Activated effector memory CD4-positive, alpha-beta T cell treated with Interleukin-2 at 50 U/mL for 16 hours (primary cell): ENCODE measurements around the gene EXOC7.
"Not testable (repeated sequence)": the region's sequence is repeated elsewhere in the genome, so short reads cannot be mapped to it uniquely, and the experiment has no call there.

Experiments
- DNase-seq: peaks from one replicate; pipeline ENCODE4 v3.0.0-alpha.2; 2020

The EXOC7 gene

GRCh38 chr17:76085731-76086366, 17.7 kb downstream of the EXOC7 start:
- DNase-seq = no peak

GRCh38 chr17:76085066-76085730, 18.4 kb downstream of the EXOC7 start:
- no peak for DNase-seq

GRCh38 chr17:76083536-76084182, 19.9 kb downstream of the EXOC7 start:
- DNase-seq = no peak

- no peak for DNase-seq
These were observed 21.0 kb downstream of the EXOC7 start for GRCh38 chr17:76082326-76083251.

GRCh38 chr17:76081295-76082210, 22.0 kb downstream of the EXOC7 start:
- no peak for DNase-seq

- no peak for DNase-seq
These were observed 22.8 kb downstream of the EXOC7 start for GRCh38 chr17:76080768-76081287.

GRCh38 chr17:76079956-76080767, 23.4 kb downstream of the EXOC7 start:
- no peak for DNase-seq

- no peak for DNase-seq
These were observed 24.0 kb downstream of the EXOC7 start for GRCh38 chr17:76079535-76079955.

GRCh38 chr17:76078860-76079534, 24.6 kb downstream of the EXOC7 start, which contains the start of gene ZACN:
ZACN (plus strand) TSS chr17:76079182; CDS start chr17:76079265, 83 bp downstream.
- no peak for DNase-seq

GRCh38 chr17:76078370-76078769, 25.2 kb downstream of the EXOC7 start:
- DNase-seq = not testable (repeated sequence)

- DNase-seq = no peak
These were observed 25.9 kb downstream of the EXOC7 start for GRCh38 chr17:76077584-76078110.

GRCh38 chr17:76076765-76077583, 26.6 kb downstream of the EXOC7 start:
- DNase-seq = peak; percentile 19

- no peak for DNase-seq
These were observed 27.3 kb downstream of the EXOC7 start for GRCh38 chr17:76076146-76076764.

GRCh38 chr17:76075364-76076145, 28.0 kb downstream of the EXOC7 start:
- no peak for DNase-seq

- no peak for DNase-seq
These were observed 28.9 kb downstream of the EXOC7 start, which contains the start of gene GALR2 for GRCh38 chr17:76074390-76075363. GALR2 (plus strand) TSS chr17:76074781; CDS start chr17:76074884, 103 bp downstream.
